Measurements from ENCODE around the gene KAT5.
"Not testable (repeated sequence)": the region's sequence is repeated elsewhere in the genome, so short reads cannot be mapped to it uniquely, and the experiment has no call there.

The KAT5 gene

DNA sequence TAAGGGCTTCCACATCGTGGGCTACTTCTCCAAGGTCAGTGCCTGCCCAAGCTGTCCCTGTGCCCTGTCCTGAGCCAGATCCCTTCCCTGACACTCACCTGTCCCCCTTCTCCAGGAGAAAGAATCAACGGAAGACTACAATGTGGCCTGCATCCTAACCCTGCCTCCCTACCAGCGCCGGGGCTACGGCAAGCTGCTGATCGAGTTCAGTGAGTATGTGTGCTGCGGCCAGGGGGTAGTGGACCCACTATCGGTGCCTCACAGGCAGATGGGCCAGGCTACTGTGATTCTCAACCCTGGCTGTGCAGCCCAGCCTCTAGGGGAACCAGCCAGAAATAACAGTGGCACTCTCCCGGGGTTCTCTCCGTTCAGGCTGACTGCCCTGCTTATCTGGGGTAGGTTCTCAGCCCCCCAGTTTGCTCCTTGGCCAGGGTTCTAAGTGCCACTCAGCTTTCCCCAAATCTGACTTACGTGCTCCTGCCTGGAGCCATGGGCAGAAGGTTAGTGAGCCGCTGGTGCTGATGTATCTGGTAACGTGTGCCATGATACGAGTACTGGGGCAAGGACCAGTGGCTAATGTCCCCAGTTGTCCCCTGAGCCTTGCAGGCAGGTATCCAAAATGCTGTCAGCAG is 4.8 kb downstream of the KAT5 start:
- Mint-ChIP-seq H3K27me3 (peaks cover 2% of the 10 kb centered on the region), H3K9me3 (no peaks in the 10 kb centered on the region), H3K27ac (peak overlapping the region; percentile 80), H3K4me3 (no peak overlapping the region), H3K4me1 (peaks cover 60% of the 10 kb centered on the region), H3K36me3 (peaks cover 58% of the 10 kb centered on the region)
- CTCF ChIA-PET: interaction anchor here (1.6 kb wide), 1 partner anchor 54 kb away, joined by 5 read pairs; no protein-coding TSS in a partner anchor
- DNase-seq: no peak

DNA sequence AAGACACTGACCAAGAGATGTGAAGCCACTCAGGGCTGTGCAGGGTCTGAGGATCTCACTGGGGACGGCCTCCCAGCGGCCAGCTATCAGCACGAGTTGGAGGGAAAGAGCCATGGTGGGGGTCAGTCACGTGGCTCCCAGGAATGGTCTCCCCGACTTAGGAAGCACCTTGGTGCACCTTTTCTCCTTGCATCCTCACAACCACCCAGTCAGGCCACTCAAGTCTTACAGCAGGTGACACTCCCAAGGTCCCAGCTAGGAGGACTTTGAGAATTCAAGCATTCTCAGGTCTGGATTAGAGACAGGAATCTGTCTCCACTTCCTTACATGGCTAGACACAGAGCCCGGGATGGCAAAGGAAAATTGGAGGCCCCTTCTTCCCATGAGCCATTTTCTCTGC is 5.9 kb downstream of the KAT5 start:
- no peak for DNase-seq
- no peak overlapping the region for H3K4me3 Mint-ChIP-seq
- CTCF ChIA-PET: interaction anchor here (1.6 to 3.1 kb wide), 2 partner anchors 53 to 100 kb away, joined by 5 to 13 read pairs; no protein-coding TSS in a partner anchor
- peak overlapping the region; percentile 51 for H3K27ac Mint-ChIP-seq
- no peaks in the 10 kb centered on the region for H3K9me3 Mint-ChIP-seq
- peaks cover 3% of the 10 kb centered on the region for H3K27me3 Mint-ChIP-seq
- peaks cover 56% of the 10 kb centered on the region for H3K4me1 Mint-ChIP-seq
- H3K36me3 Mint-ChIP-seq: peaks cover 53% of the 10 kb centered on the region

DNA sequence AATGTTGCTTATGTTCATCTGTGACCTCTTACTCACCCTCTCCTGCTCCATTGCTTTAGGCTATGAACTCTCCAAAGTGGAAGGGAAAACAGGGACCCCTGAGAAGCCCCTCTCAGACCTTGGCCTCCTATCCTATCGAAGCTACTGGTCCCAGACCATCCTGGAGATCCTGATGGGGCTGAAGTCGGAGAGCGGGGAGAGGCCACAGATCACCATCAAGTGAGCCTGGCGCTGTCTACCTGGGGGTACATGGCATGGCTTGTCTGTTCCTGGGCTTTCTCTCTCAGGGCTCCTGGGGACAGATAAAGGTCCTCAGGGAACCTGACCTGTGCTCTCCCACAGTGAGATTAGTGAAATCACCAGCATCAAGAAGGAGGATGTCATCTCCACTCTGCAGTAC is 6.5 kb downstream of the KAT5 start:
- Mint-ChIP-seq H3K27me3 (peaks cover 6% of the 10 kb centered on the region), H3K36me3 (peaks cover 48% of the 10 kb centered on the region), H3K27ac (peak overlapping the region; percentile 28), H3K4me1 (peaks cover 49% of the 10 kb centered on the region), H3K9me3 (no peaks in the 10 kb centered on the region), H3K4me3 (peak overlapping the region; percentile 93)
- DNase-seq: no peak
- CTCF ChIA-PET: interaction anchor here (3.1 kb wide), 1 partner anchor 100 kb away, joined by 13 read pairs; no protein-coding TSS in a partner anchor

DNA sequence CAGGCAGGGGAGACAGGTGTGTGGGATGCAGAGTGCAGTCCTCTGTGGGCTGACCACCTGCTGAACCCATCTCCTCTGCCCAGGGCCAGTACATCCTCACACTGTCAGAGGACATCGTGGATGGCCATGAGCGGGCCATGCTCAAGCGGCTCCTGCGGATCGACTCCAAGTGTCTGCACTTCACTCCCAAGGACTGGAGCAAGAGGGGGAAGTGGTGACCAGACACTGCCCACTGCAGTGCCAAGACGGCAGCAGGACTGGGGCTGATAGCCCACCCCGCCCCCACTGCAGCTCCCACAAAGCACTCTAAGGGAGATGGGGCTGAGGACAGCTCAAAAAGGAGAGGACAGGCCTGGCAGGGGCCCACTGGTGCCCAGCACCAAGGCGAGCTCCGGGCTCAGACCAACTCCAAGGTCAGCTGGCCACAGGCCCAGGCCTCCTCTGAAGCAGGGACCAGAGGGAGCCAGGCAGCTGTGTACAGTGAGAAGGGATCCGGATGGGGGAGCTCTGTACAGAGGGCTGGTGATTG is 7.0 kb downstream of the KAT5 start:
- CTCF ChIA-PET: interaction anchor here (0.6 to 3.1 kb wide), 5 partner anchors 10 to 173 kb away, joined by 3 to 13 read pairs (median 5); no protein-coding TSS in a partner anchor
- Mint-ChIP-seq H3K36me3 (peaks cover 44% of the 10 kb centered on the region), H3K27ac (peak overlapping the region; percentile 28), H3K4me3 (peak overlapping the region; percentile 93), H3K9me3 (no peaks in the 10 kb centered on the region), H3K4me1 (peaks cover 46% of the 10 kb centered on the region), H3K27me3 (peaks cover 7% of the 10 kb centered on the region)
- no peak for DNase-seq

DNA sequence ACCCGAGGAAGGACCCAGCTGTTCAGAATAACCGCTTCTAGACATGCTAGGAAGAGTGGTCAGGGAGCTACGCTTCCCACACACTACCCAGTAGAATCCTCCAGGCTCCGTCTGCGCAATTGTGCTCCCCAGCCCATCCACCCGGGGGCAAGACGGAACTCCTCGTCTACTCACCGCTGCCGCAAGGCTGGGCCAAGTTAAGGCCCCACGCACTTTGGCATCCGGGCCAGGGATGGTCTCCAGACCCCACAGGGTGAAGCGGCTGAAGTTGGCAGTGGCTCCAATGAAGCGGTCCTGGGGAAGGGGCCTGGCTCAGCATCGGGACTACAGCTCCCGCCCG is 7.8 kb downstream of the KAT5 start:
- CTCF ChIA-PET: interaction anchor here (1.1 to 3.1 kb wide), 4 partner anchors 9 to 98 kb away, joined by 3 to 13 read pairs (median 5); no protein-coding TSS in a partner anchor
- peaks cover 7% of the 10 kb centered on the region for H3K27me3 Mint-ChIP-seq
- no peak for DNase-seq

DNA sequence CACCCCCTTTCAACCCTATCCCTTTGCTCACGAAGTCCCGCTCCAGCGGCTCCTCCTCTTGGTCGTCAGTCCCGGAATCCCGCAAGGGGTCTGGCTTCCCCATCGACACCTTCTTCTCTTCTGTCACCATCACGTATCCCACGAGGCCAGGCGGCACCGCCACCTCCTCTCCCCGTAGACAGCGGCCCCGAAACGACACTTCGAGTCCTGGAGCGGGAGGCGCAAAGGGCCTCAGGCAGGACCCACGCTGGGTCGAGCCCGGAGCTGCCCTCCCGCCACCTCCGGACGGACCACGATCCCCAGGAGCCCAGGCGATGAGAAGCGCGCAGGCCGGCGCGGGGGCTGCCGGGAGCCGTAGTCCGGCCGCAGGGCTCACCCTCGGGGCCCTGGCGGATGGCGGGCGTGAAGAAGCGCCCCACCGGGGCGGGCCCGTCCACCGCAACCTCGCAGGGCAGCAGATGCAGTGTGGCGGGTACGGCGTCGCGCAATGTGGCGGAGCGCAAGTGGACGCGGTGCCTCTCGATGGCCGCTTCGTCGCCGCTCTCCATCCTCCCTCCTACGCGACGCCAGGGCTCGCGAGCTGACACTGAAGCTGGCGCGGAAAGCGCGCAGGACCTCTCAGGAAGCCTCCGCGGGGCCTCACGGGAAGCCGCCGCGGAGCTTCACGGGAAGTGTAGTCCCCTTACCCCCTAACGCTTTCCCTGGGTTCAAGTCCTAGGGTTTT is 8.3 kb downstream of the KAT5 start, which contains the start of gene RNASEH2C:
Gene RNASEH2C, minus strand, starts transcription at position 588 of the 724 bp plus-strand sequence. Its CDS starts 40 bp downstream, at position 548.
- peaks cover 33% of the 10 kb centered on the region for H3K36me3 Mint-ChIP-seq
- no peaks in the 10 kb centered on the region for H3K9me3 Mint-ChIP-seq
- H3K4me3 Mint-ChIP-seq: peak within 1 kb of the TSS; percentile 93
- DNase-seq: peak; percentile 85
- peaks cover 7% of the 10 kb centered on the region for H3K27me3 Mint-ChIP-seq
- peak within 1 kb of the TSS; percentile 87 for H3K27ac Mint-ChIP-seq
- CTCF ChIA-PET: interaction anchor here (0.7 to 3.1 kb wide), 7 partner anchors 8 to 325 kb away, joined by 3 to 13 read pairs (median 3); partner anchors contain the start of genes KAT5 and SIPA1
- H3K4me1 Mint-ChIP-seq: peaks cover 40% of the 10 kb centered on the region

More for the DNA sequence above, 7.8 kb downstream of the KAT5 start:
- peak overlapping the region; percentile 87 for H3K27ac Mint-ChIP-seq
- peaks cover 43% of the 10 kb centered on the region for H3K4me1 Mint-ChIP-seq
- no peaks in the 10 kb centered on the region for H3K9me3 Mint-ChIP-seq
- peaks cover 37% of the 10 kb centered on the region for H3K36me3 Mint-ChIP-seq
- H3K4me3 Mint-ChIP-seq: peak overlapping the region; percentile 93

DNA sequence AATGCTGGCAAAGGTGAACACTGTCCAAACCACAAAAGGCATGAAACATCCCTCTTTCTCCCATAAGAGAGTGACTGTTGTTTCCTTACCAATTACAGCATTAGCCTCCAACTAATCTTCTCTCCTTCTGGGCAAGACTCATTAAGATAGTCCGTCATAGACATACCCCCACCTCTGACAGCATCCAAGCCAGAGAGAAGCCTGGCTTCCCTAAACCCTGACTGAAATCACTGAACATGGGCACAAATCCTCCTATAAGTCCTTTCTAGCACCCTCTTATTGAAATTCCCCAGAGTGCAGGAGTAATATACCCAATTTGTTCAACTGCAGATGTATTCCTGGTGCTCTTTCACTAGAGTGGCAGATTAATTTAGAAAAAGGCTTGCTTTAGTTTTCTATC is 10.2 kb downstream of the KAT5 start:
- Mint-ChIP-seq H3K4me3 (no peak overlapping the region), H3K36me3 (peaks cover 18% of the 10 kb centered on the region), H3K9me3 (no peaks in the 10 kb centered on the region), H3K27ac (no peak overlapping the region), H3K4me1 (peaks cover 35% of the 10 kb centered on the region), H3K27me3 (peaks cover 18% of the 10 kb centered on the region)
- no peak for DNase-seq
- CTCF ChIA-PET: interaction anchor here (0.9 kb wide), 1 partner anchor 10 kb away, joined by 3 read pairs; no protein-coding TSS in a partner anchor

DNA sequence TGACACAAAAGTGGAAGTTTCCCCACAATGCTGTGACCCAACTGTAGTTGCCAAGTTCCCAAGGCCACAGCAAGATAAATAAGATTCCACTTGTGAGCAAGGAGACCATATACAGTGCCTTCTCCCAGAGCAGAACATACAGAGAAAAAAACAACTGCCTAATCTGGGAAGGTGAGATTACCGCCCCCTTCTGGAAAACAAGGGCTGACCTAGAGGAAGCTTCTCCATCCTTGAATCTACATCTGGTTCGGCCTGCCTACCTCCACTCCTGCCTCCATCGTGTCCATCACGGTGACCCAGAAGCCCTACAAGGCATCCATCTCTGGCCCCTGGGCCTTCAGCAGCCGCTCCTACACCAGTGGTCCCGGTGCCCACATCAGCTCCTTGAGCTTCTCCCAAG is 14.6 kb downstream of the KAT5 start:
- no peak overlapping the region for H3K27ac Mint-ChIP-seq
- no peaks in the 10 kb centered on the region for H3K9me3 Mint-ChIP-seq
- no peaks in the 10 kb centered on the region for H3K36me3 Mint-ChIP-seq
- H3K27me3 Mint-ChIP-seq: peaks cover 34% of the 10 kb centered on the region
- peaks cover 4% of the 10 kb centered on the region for H3K4me1 Mint-ChIP-seq
- DNase-seq: no peak
- H3K4me3 Mint-ChIP-seq: no peak overlapping the region
- CTCF ChIA-PET: interaction anchor here (0.7 to 2.5 kb wide), 7 partner anchors 12 to 101 kb away, joined by 3 to 11 read pairs (median 4); partner anchors contain the start of gene KAT5

DNA sequence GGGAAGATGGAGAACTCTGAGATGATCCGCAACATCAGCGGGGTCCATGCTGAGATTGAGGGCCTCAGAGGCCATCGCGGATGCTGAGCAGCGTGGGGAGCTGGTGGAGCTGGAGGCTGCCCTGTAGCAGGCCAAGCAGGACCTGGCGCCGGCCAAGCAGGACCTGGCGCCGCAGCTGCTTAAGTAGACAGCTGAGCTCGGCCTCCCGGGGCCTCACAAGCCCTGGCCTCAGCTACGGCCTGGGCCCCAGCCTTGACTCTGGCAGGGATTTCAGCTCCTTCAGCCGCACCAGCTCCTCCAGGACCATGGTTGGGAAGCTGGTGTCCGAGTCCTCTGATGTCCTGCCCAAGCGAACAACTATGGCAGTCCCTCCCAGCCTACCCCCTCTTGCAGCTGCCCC is 15.8 kb downstream of the KAT5 start:
- CTCF ChIA-PET: interaction anchor here (0.7 to 2.5 kb wide), 3 partner anchors 52 to 102 kb away, joined by 3 to 11 read pairs (median 4); no protein-coding TSS in a partner anchor
- H3K4me3 Mint-ChIP-seq: no peak overlapping the region

DNA sequence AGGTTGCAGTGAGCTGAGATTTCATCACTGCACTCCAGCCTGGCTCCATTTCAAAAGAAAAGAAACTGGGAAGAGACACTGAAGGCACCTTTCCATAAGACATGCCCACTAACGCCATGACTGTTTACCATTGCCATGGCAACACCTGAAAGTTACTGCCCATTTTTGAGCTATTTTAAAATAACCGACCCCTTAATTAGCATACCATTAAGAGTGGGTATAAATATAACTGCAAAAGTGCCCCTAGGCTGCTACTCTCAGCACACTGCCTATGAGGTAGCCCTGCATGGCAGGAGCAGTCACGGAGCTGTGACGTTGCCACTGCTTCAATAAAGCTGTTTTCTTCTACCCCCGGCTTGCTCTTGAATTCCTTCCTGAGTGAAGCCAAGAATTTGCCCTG is 18.4 kb downstream of the KAT5 start:
- Mint-ChIP-seq H3K27me3 (peaks cover 57% of the 10 kb centered on the region), H3K27ac (no peak overlapping the region), H3K9me3 (no peaks in the 10 kb centered on the region), H3K36me3 (no peaks in the 10 kb centered on the region), H3K4me1 (no peaks in the 10 kb centered on the region), H3K4me3 (no peak overlapping the region)
- CTCF ChIA-PET: no interaction called here
- no peak for DNase-seq

More for the DNA sequence above, 15.8 kb downstream of the KAT5 start:
- H3K27ac Mint-ChIP-seq: no peak overlapping the region
- no peaks in the 10 kb centered on the region for H3K9me3 Mint-ChIP-seq
- H3K27me3 Mint-ChIP-seq: peaks cover 44% of the 10 kb centered on the region
- no peaks in the 10 kb centered on the region for H3K36me3 Mint-ChIP-seq
- H3K4me1 Mint-ChIP-seq: no peaks in the 10 kb centered on the region
- no peak for DNase-seq

DNA sequence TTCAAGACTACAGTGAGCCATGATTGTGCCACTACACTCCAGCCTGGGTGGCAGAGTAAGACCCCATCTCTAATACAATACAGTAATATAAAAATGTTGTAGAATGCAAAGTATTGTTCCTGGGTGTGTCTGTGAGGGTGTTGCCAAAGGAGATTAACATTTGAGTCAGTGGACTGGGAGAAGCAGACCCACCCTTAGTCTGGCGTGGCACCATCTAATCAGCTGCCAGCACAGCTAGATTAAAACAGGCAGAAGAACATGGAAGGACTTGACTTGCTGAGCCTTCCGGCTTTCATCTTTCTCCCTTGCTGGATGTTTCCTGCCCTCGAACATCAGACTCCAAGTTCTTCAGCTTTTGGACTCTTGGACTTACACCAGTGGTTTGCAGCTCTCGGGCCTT is 23.1 kb downstream of the KAT5 start:
- CTCF ChIA-PET: interaction anchor here (1.3 to 1.4 kb wide), 2 partner anchors 45 to 287 kb away, joined by 4 read pairs; no protein-coding TSS in a partner anchor
- not testable (repeated sequence) for H3K4me1 Mint-ChIP-seq, H3K9me3 Mint-ChIP-seq, H3K4me3 Mint-ChIP-seq, H3K36me3 Mint-ChIP-seq, H3K27ac Mint-ChIP-seq, DNase-seq
- peaks cover 51% of the 10 kb centered on the region for H3K27me3 Mint-ChIP-seq

DNA sequence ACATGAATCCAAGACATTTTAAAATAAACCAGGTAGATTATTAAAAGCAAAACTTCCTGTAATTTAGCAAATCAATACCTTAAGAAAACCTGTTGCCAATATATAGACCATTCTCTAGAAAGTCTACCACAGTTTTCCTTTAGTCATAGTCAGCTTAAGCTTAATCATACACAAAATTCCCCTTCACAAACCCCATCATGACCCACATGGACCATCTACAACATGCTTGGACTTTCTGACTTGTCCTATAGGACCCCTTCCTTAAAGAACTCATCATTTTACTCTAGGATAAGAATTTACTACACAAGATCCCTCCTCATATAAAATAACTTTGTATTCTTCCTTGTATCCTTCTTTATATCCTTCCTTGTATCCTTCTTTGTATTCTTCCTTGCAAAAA is 24.8 kb downstream of the KAT5 start:
- CTCF ChIA-PET: no interaction called here
- Mint-ChIP-seq H3K27me3 (peaks cover 61% of the 10 kb centered on the region), H3K4me3 (no peak overlapping the region), H3K4me1 (no peaks in the 10 kb centered on the region), H3K27ac (no peak overlapping the region), H3K9me3 (peaks cover 7% of the 10 kb centered on the region), H3K36me3 (no peaks in the 10 kb centered on the region)
- no peak for DNase-seq

DNA sequence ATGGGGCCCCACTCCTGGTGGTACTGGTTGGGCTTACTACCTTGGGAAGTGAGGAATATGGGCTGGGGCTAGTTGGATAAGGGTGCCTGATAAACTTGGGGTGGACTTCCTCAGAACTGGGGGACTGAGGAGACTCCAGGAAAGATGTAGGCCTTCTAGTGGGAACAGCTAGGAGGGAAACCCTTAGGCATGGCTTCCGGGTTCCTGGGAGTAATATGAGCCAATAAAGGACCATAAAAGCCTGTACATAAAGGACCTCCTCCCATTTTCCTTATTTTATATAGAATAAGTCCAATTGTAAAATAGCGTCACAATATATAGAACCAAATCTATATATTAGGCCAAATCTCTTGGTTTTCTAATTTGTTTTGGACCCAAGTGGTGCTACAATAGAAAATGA is 27.0 kb downstream of the KAT5 start:
- Mint-ChIP-seq H3K4me3 (no peak overlapping the region), H3K27ac (no peak overlapping the region), H3K36me3 (no peaks in the 10 kb centered on the region), H3K4me1 (no peaks in the 10 kb centered on the region), H3K27me3 (peaks cover 47% of the 10 kb centered on the region), H3K9me3 (peaks cover 7% of the 10 kb centered on the region)
- CTCF ChIA-PET: no interaction called here
- no peak for DNase-seq

DNA sequence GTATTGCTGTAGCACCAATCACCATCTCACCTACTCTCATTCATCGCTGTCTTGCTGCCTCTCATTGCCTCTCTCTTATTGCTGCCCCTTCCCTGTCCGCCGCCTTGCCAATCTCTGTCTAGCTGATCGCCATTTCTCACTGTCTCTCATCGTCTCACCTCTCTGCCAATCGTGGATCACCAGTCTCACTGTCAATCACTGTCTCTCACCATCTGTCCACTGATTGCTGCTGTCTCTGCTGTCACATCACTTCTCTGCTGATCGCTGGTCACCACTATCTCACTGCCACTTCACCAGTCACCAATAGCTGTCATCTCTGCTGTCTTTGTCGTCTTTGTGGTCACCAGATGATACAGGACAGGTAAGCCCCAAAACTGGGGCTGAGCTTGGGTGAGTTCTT is 29.1 kb downstream of the KAT5 start:
- no peaks in the 10 kb centered on the region for H3K4me1 Mint-ChIP-seq
- peaks cover 7% of the 10 kb centered on the region for H3K9me3 Mint-ChIP-seq
- no peak overlapping the region for H3K4me3 Mint-ChIP-seq
- H3K36me3 Mint-ChIP-seq: no peaks in the 10 kb centered on the region
- H3K27ac Mint-ChIP-seq: no peak overlapping the region
- CTCF ChIA-PET: no interaction called here
- peaks cover 46% of the 10 kb centered on the region for H3K27me3 Mint-ChIP-seq
- DNase-seq: no peak
